SK-N-SH treated with all-trans-retinoic acid at 6 μM for 48 hours (cell line): ENCODE data around the gene PNMA5.
"Not testable (repeated sequence)": the region's sequence is repeated elsewhere in the genome, so short reads cannot be mapped to it uniquely, and the experiment has no call there.

Experiments used
- ATAC-seq: fragments of 200-7000 bp; cut with Tn5 transposase; 3 replicates; pipeline ENCODE4 v1.9.1; 2020; ENCODE audit warnings: mild to moderate bottlenecking, moderate library complexity
- ARNTL ChIP-seq: fragments of 450-650 bp; formaldehyde crosslinking; IDR thresholded peaks from 2 replicates; pipeline ENCODE4 v1.5.0; 2020; ENCODE audit warnings: low read depth, mild to moderate bottlenecking, moderate library complexity, borderline replicate concordance
- BACH2 ChIP-seq: fragments of 250-450 bp; sonication (Bioruptor Pico); IDR thresholded peaks from 2 replicates; pipeline ENCODE4 v1.9.0; 2021; ENCODE audit warnings: mild to moderate bottlenecking, borderline replicate concordance
- CREB5 ChIP-seq: fragments of 250-450 bp; sonication (Bioruptor Pico); IDR thresholded peaks from 2 replicates; pipeline ENCODE4 v1.5.1; 2020; ENCODE audit warnings: low read depth, mild to moderate bottlenecking, moderate library complexity
- CSRNP3 ChIP-seq: fragments of 250-450 bp; sonication (Bioruptor Pico); IDR thresholded peaks from 2 replicates; pipeline ENCODE4 v1.5.1; 2021; ENCODE audit warnings: mild to moderate bottlenecking, moderate library complexity
- ESRRG ChIP-seq: fragments of 250-450 bp; sonication (Bioruptor Pico); IDR thresholded peaks from 2 replicates; pipeline ENCODE4 v1.6.1; 2021; ENCODE audit warnings: mild to moderate bottlenecking
- GLIS3 ChIP-seq: fragments of 250-450 bp; sonication (Bioruptor Pico); IDR thresholded peaks from 2 replicates; pipeline ENCODE4 v1.5.0; 2020; ENCODE audit warnings: mild to moderate bottlenecking, moderate library complexity
- ISL1 ChIP-seq: fragments of 250-450 bp; sonication (Bioruptor Pico); IDR thresholded peaks from 2 replicates; pipeline ENCODE4 v2.1.2; 2022; ENCODE audit warnings: mild to moderate bottlenecking, moderate library complexity
- OSR1 ChIP-seq: fragments of 250-450 bp; sonication (Bioruptor Pico); IDR thresholded peaks from 2 replicates; pipeline ENCODE4 v1.8.0; 2022; ENCODE audit warnings: moderate library complexity, mild to moderate bottlenecking, inconsistent platforms
- PATZ1 ChIP-seq: fragments of 250-450 bp; sonication (Bioruptor Pico); IDR thresholded peaks from 2 replicates; pipeline ENCODE4 v1.8.0; 2020; ENCODE audit warnings: mild to moderate bottlenecking, moderate library complexity, borderline replicate concordance
- POU6F1 ChIP-seq: fragments of 250-450 bp; sonication (Bioruptor Pico); IDR thresholded peaks from 2 replicates; pipeline ENCODE4 v1.8.0; 2021; ENCODE audit warnings: low read depth, mild to moderate bottlenecking, moderate library complexity, borderline replicate concordance
- PPARA ChIP-seq: fragments of 250-450 bp; sonication (Bioruptor Pico); IDR thresholded peaks from 2 replicates; pipeline ENCODE4 v1.5.0; 2020; ENCODE audit warnings: mild to moderate bottlenecking, borderline replicate concordance
- RARB ChIP-seq: fragments of 250-450 bp; sonication (Bioruptor Pico); IDR thresholded peaks from 2 replicates; pipeline ENCODE4 v1.8.0; 2021; ENCODE audit warnings: mild to moderate bottlenecking, moderate library complexity
- SNAI2 ChIP-seq: fragments of 250-450 bp; sonication (Bioruptor Pico); IDR thresholded peaks from 2 replicates; pipeline ENCODE4 v1.5.0; 2020; ENCODE audit warnings: mild to moderate bottlenecking, moderate library complexity
- TCF4 ChIP-seq: fragments of 250-450 bp; sonication (Bioruptor Pico); IDR thresholded peaks from 2 replicates; pipeline ENCODE4 v1.8.0; 2021; ENCODE audit warnings: mild to moderate bottlenecking, moderate library complexity, borderline replicate concordance
- TOX ChIP-seq: fragments of 250-450 bp; sonication (Bioruptor Pico); IDR thresholded peaks from 2 replicates; pipeline ENCODE4 v1.8.0; 2021; ENCODE audit warnings: mild to moderate bottlenecking, moderate library complexity, borderline replicate concordance
- TSHZ2 ChIP-seq: fragments of 250-450 bp; sonication (Bioruptor Pico); IDR thresholded peaks from 2 replicates; pipeline ENCODE4 v1.5.0; 2020; ENCODE audit warnings: mild to moderate bottlenecking, moderate library complexity
- ZC3H10 ChIP-seq: fragments of 250-450 bp; sonication (Bioruptor Pico); IDR thresholded peaks from 2 replicates; pipeline ENCODE4 v1.5.1; 2021; ENCODE audit warnings: mild to moderate bottlenecking, moderate library complexity
- ZFP3 ChIP-seq: fragments of 250-450 bp; sonication (Bioruptor Pico); IDR thresholded peaks from 2 replicates; pipeline ENCODE4 v1.5.0; 2020; ENCODE audit warnings: mild to moderate bottlenecking, moderate library complexity
- ZFP30 ChIP-seq: fragments of 450-650 bp; formaldehyde crosslinking; IDR thresholded peaks from 2 replicates; pipeline ENCODE4 v1.5.0; 2022; ENCODE audit warnings: mild to moderate bottlenecking, moderate library complexity
- ZNF565 ChIP-seq: fragments of 450-650 bp; formaldehyde crosslinking; conservative IDR thresholded peaks from 2 replicates; pipeline ENCODE4 v1.5.0; 2020; ENCODE audit warnings: low read depth, mild to moderate bottlenecking, moderate library complexity
- ZNF70 ChIP-seq: fragments of 450-650 bp; formaldehyde crosslinking; IDR thresholded peaks from 2 replicates; pipeline ENCODE4 v1.5.0; 2020; ENCODE audit warnings: mild to moderate bottlenecking, moderate library complexity
- ZNF8 ChIP-seq: fragments of 450-650 bp; formaldehyde crosslinking; IDR thresholded peaks from 2 replicates; pipeline ENCODE4 v1.5.0; 2020; ENCODE audit warnings: mild to moderate bottlenecking, moderate library complexity

The PNMA5 gene

GRCh38 chrX:153028487-153028886 lies 34.6 kb upstream of the PNMA5 start:
- not testable (repeated sequence) for ATAC-seq

DNA sequence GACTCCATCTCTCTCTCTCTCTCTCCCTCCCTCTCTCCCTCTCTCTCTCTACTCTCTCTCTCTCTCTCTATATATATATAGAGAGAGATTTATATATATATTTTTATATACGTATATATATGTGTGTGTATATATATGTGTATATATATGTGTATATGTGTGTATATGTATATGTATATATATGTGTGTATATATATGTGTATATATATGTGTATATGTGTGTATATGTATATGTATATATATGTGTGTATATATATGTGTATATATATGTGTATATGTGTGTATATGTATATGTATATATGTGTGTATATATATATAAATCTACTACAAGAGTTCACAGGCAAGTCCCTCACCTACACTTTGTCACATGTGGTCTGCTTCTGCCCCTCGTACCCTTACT lies 32.6 kb upstream of the PNMA5 start:
- not testable (repeated sequence) for ATAC-seq

DNA sequence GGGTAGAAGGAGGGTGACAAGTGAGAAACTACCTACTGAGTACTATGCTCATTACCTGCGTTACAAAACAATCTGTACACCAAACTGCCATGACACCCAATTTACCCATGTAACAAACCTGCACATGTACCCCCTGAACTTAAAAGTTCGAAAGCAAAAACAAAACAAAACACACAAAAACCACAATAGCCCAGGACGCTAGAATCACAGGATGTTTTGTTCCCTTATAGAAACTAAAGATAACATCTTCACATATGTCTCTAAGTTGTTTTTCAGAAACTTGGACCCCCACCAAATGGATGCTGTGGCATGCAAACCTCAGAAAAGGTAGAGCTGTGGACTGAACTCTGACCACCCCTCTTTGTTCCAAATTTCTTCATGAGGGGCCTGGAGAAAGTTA lies 25.2 kb upstream of the PNMA5 start:
- no peak for ATAC-seq
- TF ChIP-seq ARNTL (CRISPR knock-in tag) (no peak), TCF4 (CRISPR knock-in tag) (no peak), ZNF565 (CRISPR knock-in tag) (no peak), TSHZ2 (no peak), POU6F1 (CRISPR knock-in tag) (no peak)

- not testable (repeated sequence) for ATAC-seq
These were observed 23.3 kb upstream of the PNMA5 start for GRCh38 chrX:153017174-153017573.

DNA sequence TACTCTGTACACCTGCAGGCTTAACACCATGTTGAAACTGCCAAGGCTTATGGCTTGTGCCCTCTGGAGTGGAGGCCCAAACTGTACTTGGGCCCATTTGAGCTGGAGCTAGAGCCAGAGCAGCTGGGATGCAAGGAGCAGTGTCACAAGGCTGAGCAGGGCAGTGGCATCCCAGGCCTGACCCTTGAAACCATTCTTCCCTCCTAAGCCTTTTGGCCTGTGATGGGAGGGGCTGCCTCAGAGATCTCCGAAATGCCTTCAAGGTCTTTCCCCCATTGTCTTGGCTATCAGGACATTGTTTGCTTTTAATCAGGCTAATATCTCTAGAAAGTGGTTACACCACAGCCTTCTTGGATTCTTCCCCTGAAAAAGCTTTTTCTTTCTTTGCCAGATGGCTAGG lies 10.9 kb upstream of the PNMA5 start:
- ATAC-seq = no peak

DNA sequence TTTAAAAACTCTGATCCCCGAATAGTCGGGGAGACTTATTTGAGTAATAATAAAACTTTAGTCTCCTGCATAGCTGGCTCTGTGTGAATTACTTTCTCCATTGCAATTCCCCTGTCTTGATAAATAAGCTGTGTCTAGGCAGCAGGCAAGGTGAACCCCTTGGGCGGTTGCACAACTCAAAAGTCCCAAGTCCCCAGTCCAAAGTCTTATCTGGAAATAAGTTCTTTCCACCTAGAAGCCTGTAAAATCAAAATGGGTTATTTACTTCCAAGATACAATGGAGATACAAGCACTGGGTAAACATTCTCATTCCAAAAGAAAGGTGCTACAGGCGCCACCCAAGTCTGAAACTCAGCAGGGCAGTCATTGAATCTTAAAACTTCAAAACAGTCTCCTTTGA lies 10.1 kb upstream of the PNMA5 start:
- ATAC-seq = no peak
- TF ChIP-seq CREB5 (CRISPR knock-in tag) = no peak
- no peak for TF ChIP-seq CSRNP3
- TF ChIP-seq TCF4 (CRISPR knock-in tag) = no peak
- no peak for TF ChIP-seq GLIS3 (CRISPR knock-in tag)
- TF ChIP-seq BACH2 = no peak
- no peak for TF ChIP-seq ZNF8 (CRISPR knock-in tag)
- no peak for TF ChIP-seq OSR1 (CRISPR knock-in tag)
- TF ChIP-seq ZC3H10 (CRISPR knock-in tag) = no peak
- no peak for TF ChIP-seq ISL1 (CRISPR knock-in tag)
- TF ChIP-seq ZFP3 = no peak
- TF ChIP-seq RARB (CRISPR knock-in tag) = no peak
- TF ChIP-seq TSHZ2 = no peak

More for the DNA sequence above, 10.9 kb upstream of the PNMA5 start:
- TF ChIP-seq ZNF8 (CRISPR knock-in tag) = no peak
- TF ChIP-seq PPARA (CRISPR knock-in tag) = no peak
- TF ChIP-seq ARNTL (CRISPR knock-in tag) = no peak
- no peak for TF ChIP-seq TCF4 (CRISPR knock-in tag)
- no peak for TF ChIP-seq ISL1 (CRISPR knock-in tag)
- no peak for TF ChIP-seq BACH2
- TF ChIP-seq ZC3H10 (CRISPR knock-in tag) = no peak
- no peak for TF ChIP-seq ZFP30 (CRISPR knock-in tag)
- TF ChIP-seq RARB (CRISPR knock-in tag) = no peak
- no peak for TF ChIP-seq ZNF70 (CRISPR knock-in tag)
- TF ChIP-seq PATZ1 (CRISPR knock-in tag) = no peak
- TF ChIP-seq SNAI2 (CRISPR knock-in tag) = no peak
- TF ChIP-seq ZFP3 = no peak
- no peak for TF ChIP-seq GLIS3 (CRISPR knock-in tag)
- no peak for TF ChIP-seq ESRRG (CRISPR knock-in tag)
- TF ChIP-seq TOX = no peak
